HepG2 (cell line): ENCODE measurements around the gene PCNX1. TPM values are rescaled to one million over a fixed set of nuclear protein-coding genes. Genes with fewer than 3 reads are reported as not detected.

Experiments
- BCLAF1 ChIP-seq: fragments of 450-650 bp; IDR thresholded peaks from 2 replicates; pipeline ENCODE4 v1.6.1; 2017; ENCODE audit warnings: mild to moderate bottlenecking
- FOXC1 ChIP-seq: sonication (generic); formaldehyde crosslinking; IDR thresholded peaks from 2 replicates; pipeline ENCODE4 v1.8.0; 2022; ENCODE audit warnings: mild to moderate bottlenecking, missing genetic modification reagents, borderline replicate concordance
- HDAC2 ChIP-seq: sonication (generic); formaldehyde crosslinking; IDR thresholded peaks from 2 replicates; pipeline ENCODE4 v1.4.0; 2020; ENCODE audit warnings: missing genetic modification reagents
- MAF1 ChIP-seq: sonication (generic); formaldehyde crosslinking; IDR thresholded peaks from 2 replicates; pipeline ENCODE4 v1.5.0; 2020; ENCODE audit warnings: missing genetic modification reagents, borderline replicate concordance
- PBX3 ChIP-seq: sonication (generic); formaldehyde crosslinking; IDR thresholded peaks from 2 replicates; pipeline ENCODE4 v1.8.1; 2023; ENCODE audit warnings: missing genetic modification reagents, inconsistent platforms, borderline replicate concordance
- PRPF4 ChIP-seq: fragments of 200-400 bp; formaldehyde crosslinking; IDR thresholded peaks from 2 replicates; pipeline ENCODE4 v1.6.1; 2016; ENCODE audit warnings: low read length, low read depth; ENCODE audit not compliant: poor library complexity, severe bottlenecking
- RBM39 ChIP-seq: fragments of 200-400 bp; formaldehyde crosslinking; IDR thresholded peaks from one replicate; pipeline ENCODE4 v1.6.1; 2018; ENCODE audit warnings: antibody characterized with exemption, mild to moderate bottlenecking, low read depth, low read length; ENCODE audit not compliant: poor library complexity, severe bottlenecking
- SNAPC2 ChIP-seq: sonication (generic); formaldehyde crosslinking; IDR thresholded peaks from 2 replicates; pipeline ENCODE4 v1.8.1; 2022; ENCODE audit warnings: mild to moderate bottlenecking, missing genetic modification reagents
- ZBTB39 ChIP-seq: sonication (generic); formaldehyde crosslinking; IDR thresholded peaks from 2 replicates; pipeline ENCODE4 v1.5.0; 2020; ENCODE audit warnings: missing genetic modification reagents
- ZSCAN12 ChIP-seq: sonication (generic); formaldehyde crosslinking; IDR thresholded peaks from 2 replicates; pipeline ENCODE4 v1.9.0; 2021; ENCODE audit warnings: mild to moderate bottlenecking, missing genetic modification reagents
- polyA plus RNA-seq, 8 experiments: library from polyadenylated mRNA; depleted of rRNA in 3 of 8; stranded (reverse) in 7 of 8; unstranded in 1 of 8; fragments of >200 nt; fragmentation: Illumina TruSeq in 4 of 8; extraction: Trizol in 4 of 8; gene quantifications; 2 replicates each; pipeline versions ENCODE4 v1.2.1 to v1.2.3, GENCODE V29; 2011 to 2016; ENCODE audit warnings: low read depth in 4 of 8, missing spikeins in 1 of 8, mixed read lengths in 1 of 8; ENCODE audit not compliant: insufficient read depth in 1 of 8
- total RNA-seq, 5 experiments: library from RNA; depleted of rRNA; stranded (reverse); fragments of >200 nt; fragmentation: Illumina TruSeq; extraction: Trizol; gene quantifications; 2 replicates each; pipeline ENCODE4 v1.2.3, GENCODE V29; 2016; ENCODE audit warnings: low read depth in 1 of 5

The PCNX1 gene
- total and polyA plus RNA-seq, 2 of the 13 experiments (the other 11 are each of a cell fraction or from before 2014, with no cell fraction given), result 24.9 to 30.3 TPM

GRCh38 chr14:71105177-71105576 lies 197.9 kb downstream of the PCNX1 start (continued):
- TF ChIP-seq BCLAF1 (no peak), MAF1 (CRISPR knock-in tag) (no peak), ZBTB39 (no peak), FOXC1 (no peak), RBM39 (no peak), ZSCAN12 (CRISPR knock-in tag) (no peak), PRPF4 (no peak), HDAC2 (CRISPR knock-in tag) (no peak), SNAPC2 (no peak), PBX3 (CRISPR knock-in tag) (no peak)
